Prostate gland (tissue), 2 donors: ENCODE results near the gene TEX2.

Experiments
- CTCF ChIP-seq, 4 experiments: fragments of 200-600 bp in 2 of 4; fragments of 450-650 bp in 2 of 4; sonication (generic) in 2 of 4; IDR thresholded peaks; 1 replicate in 3 of 4; 2 replicates in 1 of 4; pipeline ENCODE4 v1.5.1; 2016 to 2019; ENCODE audit warnings: antibody characterized with exemption in 4 of 4, mild to moderate bottlenecking in 2 of 4, moderate library complexity in 2 of 4
- POLR2AphosphoS5 ChIP-seq: sonication (generic); formaldehyde crosslinking; IDR thresholded peaks from one replicate; pipeline ENCODE4 v1.6.1; 2017; ENCODE audit warnings: antibody characterized with exemption

- no peak for TF ChIP-seq CTCF (IDR thresholded peaks at IDR 0.05)
- TF ChIP-seq POLR2AphosphoS5: no peak
These were observed 14.0 kb upstream of the TEX2 start for GRCh38 chr17:64276961-64277505.
